Neuron (in vitro differentiated cells): ENCODE data around the gene STK31.
"Not testable (repeated sequence)": the region's sequence is repeated elsewhere in the genome, so short reads cannot be mapped to it uniquely, and the experiment has no call there.

Experiments
- H2AFZ ChIP-seq: one replicate; pipeline ENCODE4 v1.6.1; 2013; ENCODE audit warnings: low read depth, mild to moderate bottlenecking, inconsistent platforms, low read length, moderate library complexity
- H3K27me3 ChIP-seq: one replicate; pipeline ENCODE4 v1.6.1; 2013; ENCODE audit warnings: low read length; ENCODE audit not compliant: insufficient read depth
- H3K36me3 ChIP-seq: one replicate; pipeline ENCODE4 v1.6.1; 2013; ENCODE audit warnings: low read length; ENCODE audit not compliant: insufficient read depth
- H3K4me1 ChIP-seq: one replicate; pipeline ENCODE4 v1.6.1; 2013; ENCODE audit warnings: low read length; ENCODE audit not compliant: insufficient read depth
- H3K4me3 ChIP-seq: 2 replicates; pipeline ENCODE4 v1.5.1; 2013; ENCODE audit warnings: mild to moderate bottlenecking, low read length, moderate library complexity
- H3K9me3 ChIP-seq: one replicate; pipeline ENCODE4 v1.6.1; 2013; ENCODE audit warnings: low read length

The STK31 gene

DNA sequence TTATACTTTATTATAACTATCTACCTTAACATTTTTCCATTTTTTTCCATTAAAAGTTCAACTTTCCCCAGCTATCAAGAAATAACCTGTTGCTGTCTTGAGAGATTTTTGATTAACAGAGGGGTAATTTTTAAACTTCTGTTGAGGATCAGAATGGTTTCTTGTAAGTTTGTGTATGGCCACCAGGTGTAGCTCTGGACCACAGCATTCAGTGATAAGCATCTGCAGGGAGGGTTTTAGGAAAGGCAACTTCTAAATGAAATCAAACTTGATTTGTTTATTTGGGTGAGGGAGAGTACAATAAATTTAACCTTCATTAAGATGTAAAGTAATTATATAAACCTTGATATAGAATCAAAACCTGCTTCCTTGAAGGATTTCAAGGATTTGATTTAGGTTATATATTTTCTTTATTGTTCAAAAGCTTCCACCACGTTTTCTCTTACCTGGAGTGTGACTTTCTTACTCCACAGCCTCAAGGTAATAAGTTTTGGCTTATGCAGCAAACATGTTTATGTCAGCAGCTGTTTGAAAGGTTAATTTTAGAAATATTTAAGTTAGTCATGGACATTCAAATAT, 153.3 kb downstream of the STK31 start:
- no peaks in the 10 kb centered on the region for H3K36me3 ChIP-seq
- H2AFZ ChIP-seq = no peak overlapping the region
- no peaks in the 10 kb centered on the region for H3K9me3 ChIP-seq
- no peaks in the 10 kb centered on the region for H3K4me1 ChIP-seq
- H3K27me3 ChIP-seq = no peaks in the 10 kb centered on the region
- H3K4me3 ChIP-seq = no peak overlapping the region

DNA sequence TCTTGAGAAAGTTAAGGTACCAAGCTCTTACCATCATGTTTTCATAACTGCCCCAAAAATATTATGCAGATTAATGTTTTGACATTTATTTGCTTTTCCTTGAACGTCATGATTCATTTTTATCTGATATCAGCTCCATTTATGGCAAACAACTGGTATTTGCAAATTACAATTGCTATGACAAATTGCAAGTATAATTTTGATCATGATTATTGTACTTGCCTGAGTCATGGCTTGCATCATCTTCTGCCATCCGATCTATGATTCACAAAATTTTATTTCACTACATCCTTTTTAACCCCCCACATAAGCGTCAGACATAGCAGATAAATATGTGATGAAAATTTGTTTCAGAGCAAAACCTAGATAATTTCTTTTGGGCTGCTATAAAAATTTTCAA, 155.0 kb downstream of the STK31 start:
- H2AFZ ChIP-seq = no peak overlapping the region
- H3K4me3 ChIP-seq = no peak overlapping the region
- H3K9me3 ChIP-seq = no peaks in the 10 kb centered on the region
- H3K4me1 ChIP-seq = no peaks in the 10 kb centered on the region
- no peaks in the 10 kb centered on the region for H3K27me3 ChIP-seq
- no peaks in the 10 kb centered on the region for H3K36me3 ChIP-seq

DNA sequence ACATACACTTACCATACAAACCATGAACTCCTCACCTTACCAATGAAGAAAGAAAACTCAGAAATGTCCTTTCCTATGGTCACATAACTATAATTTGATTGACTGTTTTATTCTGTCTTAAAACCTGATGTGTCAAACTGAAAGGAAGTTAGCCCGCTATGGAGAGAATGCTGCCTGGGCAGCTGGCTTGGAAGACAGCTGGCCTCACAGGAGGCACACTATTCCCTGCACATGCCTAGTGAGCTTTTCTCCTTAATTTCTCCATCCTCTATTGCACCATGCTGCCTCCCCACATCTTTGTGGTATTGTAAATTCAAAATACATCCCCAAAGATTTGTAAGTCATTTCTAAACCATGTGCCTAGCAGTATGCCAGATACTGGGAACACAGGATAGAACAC, 163.3 kb downstream of the STK31 start:
- Histone ChIP-seq H2AFZ (no peak overlapping the region), H3K9me3 (no peaks in the 10 kb centered on the region), H3K27me3 (no peaks in the 10 kb centered on the region), H3K4me1 (no peaks in the 10 kb centered on the region), H3K4me3 (no peak overlapping the region), H3K36me3 (no peaks in the 10 kb centered on the region)

DNA sequence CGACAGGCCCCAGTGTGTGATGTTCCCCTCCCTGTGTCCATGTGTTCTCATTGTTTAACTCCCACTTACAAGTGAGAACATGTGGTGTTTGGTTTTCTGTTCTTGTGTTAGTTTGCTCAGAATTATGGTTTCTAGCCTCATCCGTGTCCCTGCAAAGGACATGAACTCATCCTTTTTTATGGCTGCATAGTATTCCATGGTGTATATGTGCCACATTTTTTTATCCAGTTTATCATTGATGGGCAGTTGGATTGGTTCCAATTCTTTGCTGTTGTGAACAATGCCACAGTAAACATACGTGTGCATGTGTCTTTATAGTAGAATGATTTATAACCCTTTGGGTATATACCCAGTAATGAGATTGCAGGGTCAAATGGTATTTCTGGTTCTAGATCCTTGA, 166.5 kb downstream of the STK31 start:
- not testable (repeated sequence) for H3K4me3 ChIP-seq, H3K9me3 ChIP-seq, H3K36me3 ChIP-seq, H2AFZ ChIP-seq, H3K4me1 ChIP-seq, H3K27me3 ChIP-seq
